ENCODE data around the gene DNAAF1.
"Not testable (repeated sequence)": the region's sequence is repeated elsewhere in the genome, so short reads cannot be mapped to it uniquely, and the experiment has no call there.

Gene DNAAF1

GRCh38 chr16:84214451-84215066 is 69.5 kb downstream of the DNAAF1 start:
- no peak for DNase-seq

GRCh38 chr16:84215531-84215930 is 70.4 kb downstream of the DNAAF1 start:
- DNase-seq: no peak

GRCh38 chr16:84216144-84216543 is 71.0 kb downstream of the DNAAF1 start:
- not testable (repeated sequence) for DNase-seq

GRCh38 chr16:84218176-84218823 is 73.2 kb downstream of the DNAAF1 start:
- no peak for DNase-seq

- DNase-seq: no peak
Measured at GRCh38 chr16:84218956-84219355, 73.8 kb downstream of the DNAAF1 start.

- no peak for DNase-seq
Measured at GRCh38 chr16:84220851-84221250, 75.7 kb downstream of the DNAAF1 start.

- no peak for DNase-seq
Measured at GRCh38 chr16:84223456-84223855, 78.3 kb downstream of the DNAAF1 start.

- no peak for DNase-seq
Measured at GRCh38 chr16:84224554-84224953, 79.4 kb downstream of the DNAAF1 start.

GRCh38 chr16:84225126-84225525 is 80.0 kb downstream of the DNAAF1 start:
- no peak for DNase-seq

- DNase-seq: no peak
Measured at GRCh38 chr16:84225571-84225970, 80.5 kb downstream of the DNAAF1 start.

GRCh38 chr16:84226026-84226425 is 80.9 kb downstream of the DNAAF1 start:
- DNase-seq: no peak
